OCI-LY1 (cell line): ENCODE measurements around the gene TAS2R60.

ENCODE experiments used
- H2AFZ ChIP-seq: fragments of 200-600 bp; sonication (generic), shearing (Covaris generic); 2 replicates; pipeline ENCODE4 v1.6.0; 2014; ENCODE audit warnings: antibody characterized with exemption, mild to moderate bottlenecking, low read length
- H3F3A ChIP-seq: fragments of 200-600 bp; sonication (generic), shearing (Covaris generic); 2 replicates; pipeline ENCODE4 v1.6.0; 2014; ENCODE audit warnings: mild to moderate bottlenecking, antibody characterized with exemption, low read length, moderate library complexity; ENCODE audit not compliant: insufficient read depth
- H3K27ac ChIP-seq: fragments of 200-600 bp; sonication (generic); 2 replicates; pipeline ENCODE4 v1.5.1; 2014; ENCODE audit warnings: low read length, mixed run types, mild to moderate bottlenecking, low read depth; ENCODE audit not compliant: poor library complexity, severe bottlenecking
- H3K27me3 ChIP-seq: fragments of 200-600 bp; sonication (generic); 2 replicates; pipeline ENCODE4 v1.6.0; 2014; ENCODE audit warnings: antibody characterized with exemption, mild to moderate bottlenecking, low read length, moderate library complexity; ENCODE audit not compliant: insufficient read depth
- H3K36me3 ChIP-seq: fragments of 200-600 bp; sonication (generic); 2 replicates; pipeline ENCODE4 v1.6.1; 2014; ENCODE audit warnings: mild to moderate bottlenecking, antibody characterized with exemption, low read length, moderate library complexity, mixed read lengths; ENCODE audit not compliant: insufficient read depth
- H3K4me1 ChIP-seq: fragments of 200-600 bp; sonication (generic); 2 replicates; pipeline ENCODE4 v1.5.1; 2014; ENCODE audit warnings: mild to moderate bottlenecking, low read length, moderate library complexity; ENCODE audit not compliant: insufficient read depth, severe bottlenecking
- H3K4me2 ChIP-seq: fragments of 200-600 bp; sonication (generic), shearing (Covaris generic); 2 replicates; pipeline ENCODE4 v1.6.1; 2014; ENCODE audit warnings: low read length
- H3K4me3 ChIP-seq: fragments of 200-600 bp; sonication (generic); 2 replicates; pipeline ENCODE4 v1.5.1; 2014; ENCODE audit warnings: low read length, low read depth, mild to moderate bottlenecking, mixed read lengths; ENCODE audit not compliant: poor library complexity, severe bottlenecking
- H3K79me2 ChIP-seq: fragments of 200-600 bp; shearing (Covaris generic); 2 replicates; pipeline ENCODE4 v1.6.1; 2016; ENCODE audit warnings: mixed run types, low read length, mixed read lengths; ENCODE audit not compliant: insufficient read depth
- H3K9ac ChIP-seq: fragments of 200-600 bp; sonication (generic), shearing (Covaris generic); 2 replicates; pipeline ENCODE4 v1.6.1; 2014; ENCODE audit warnings: mild to moderate bottlenecking, low read length, mixed read lengths
- H3K9me2 ChIP-seq: fragments of 200-600 bp; sonication (generic), shearing (Covaris generic); 2 replicates; pipeline ENCODE4 v1.6.1; 2014; ENCODE audit warnings: low read depth, mild to moderate bottlenecking, low read length, mixed read lengths
- H3K9me3 ChIP-seq: fragments of 200-600 bp; shearing (Covaris generic); 2 replicates; pipeline ENCODE4 v1.6.1; 2014; ENCODE audit warnings: low read length, mixed read lengths
- H4K20me1 ChIP-seq: fragments of 200-600 bp; sonication (generic), shearing (Covaris generic); 2 replicates; pipeline ENCODE4 v1.6.0; 2016; ENCODE audit warnings: mild to moderate bottlenecking, low read length; ENCODE audit not compliant: insufficient read depth
- CTCF ChIP-seq: fragments of 200-600 bp; sonication (generic), shearing (Covaris generic); IDR thresholded peaks from 2 replicates; pipeline ENCODE4 v1.5.1; 2017; ENCODE audit warnings: mild to moderate bottlenecking, antibody characterized with exemption, low read length, moderate library complexity, mixed read lengths
- EZH2 ChIP-seq: fragments of 200-600 bp; sonication (generic), shearing (Covaris generic); IDR thresholded peaks from 2 replicates; pipeline ENCODE4 v1.8.0; 2017; ENCODE audit warnings: borderline replicate concordance, mixed run types, mild to moderate bottlenecking, antibody characterized with exemption, low read length, moderate library complexity, mixed read lengths

Gene TAS2R60

GRCh38 chr7:143395187-143396149 lies 47.8 kb upstream of the TAS2R60 start:
- H2AFZ ChIP-seq, result no peak overlapping the region
- no peaks in the 10 kb centered on the region for H3K9me3 ChIP-seq
- TF ChIP-seq EZH2, result no peak
- TF ChIP-seq CTCF, result no peak
- H3K9me2 ChIP-seq, result no peaks in the 10 kb centered on the region
- no peaks in the 10 kb centered on the region for H3K4me1 ChIP-seq
- no peaks in the 10 kb centered on the region for H3K79me2 ChIP-seq
- H3K36me3 ChIP-seq, result no peaks in the 10 kb centered on the region
- no peaks in the 10 kb centered on the region for H3F3A ChIP-seq
- H4K20me1 ChIP-seq, result no peaks in the 10 kb centered on the region
- no peak overlapping the region for H3K4me3 ChIP-seq
- H3K4me2 ChIP-seq, result no peak overlapping the region
- no peak overlapping the region for H3K9ac ChIP-seq
- no peaks in the 10 kb centered on the region for H3K27me3 ChIP-seq
- H3K27ac ChIP-seq, result no peak overlapping the region

DNA sequence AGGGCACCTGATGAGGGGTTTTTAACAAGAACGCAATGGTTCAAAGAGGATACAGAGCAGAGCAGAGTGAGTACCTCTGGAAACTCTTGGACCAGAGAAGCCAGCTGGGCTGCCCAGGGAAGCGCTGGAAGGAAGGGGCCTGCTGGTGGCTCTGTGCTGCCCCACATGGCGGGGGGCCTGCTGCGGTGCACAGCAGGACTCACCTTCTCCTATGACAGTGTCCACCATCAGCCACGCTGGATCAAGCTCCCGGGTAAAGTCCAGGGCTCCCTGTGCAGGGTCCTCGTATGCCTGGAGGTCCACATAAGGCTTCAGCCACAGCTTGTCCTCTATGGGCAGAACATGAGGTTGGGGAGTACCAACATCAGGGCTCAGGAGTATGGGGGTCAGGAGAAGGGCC lies 47.1 kb upstream of the TAS2R60 start:
- no peak overlapping the region for H3K4me3 ChIP-seq
- H2AFZ ChIP-seq, result no peak overlapping the region
- no peak overlapping the region for H3K27ac ChIP-seq
- no peaks in the 10 kb centered on the region for H3K79me2 ChIP-seq
- no peak overlapping the region for H3K9ac ChIP-seq
- TF ChIP-seq EZH2 (no peak), CTCF (no peak)
- no peaks in the 10 kb centered on the region for H3K9me3 ChIP-seq
- no peak overlapping the region for H3K4me2 ChIP-seq
- no peaks in the 10 kb centered on the region for H3K27me3 ChIP-seq
- H3K4me1 ChIP-seq, result no peaks in the 10 kb centered on the region
- no peaks in the 10 kb centered on the region for H3F3A ChIP-seq
- no peaks in the 10 kb centered on the region for H3K36me3 ChIP-seq
- no peaks in the 10 kb centered on the region for H4K20me1 ChIP-seq
- no peaks in the 10 kb centered on the region for H3K9me2 ChIP-seq

DNA sequence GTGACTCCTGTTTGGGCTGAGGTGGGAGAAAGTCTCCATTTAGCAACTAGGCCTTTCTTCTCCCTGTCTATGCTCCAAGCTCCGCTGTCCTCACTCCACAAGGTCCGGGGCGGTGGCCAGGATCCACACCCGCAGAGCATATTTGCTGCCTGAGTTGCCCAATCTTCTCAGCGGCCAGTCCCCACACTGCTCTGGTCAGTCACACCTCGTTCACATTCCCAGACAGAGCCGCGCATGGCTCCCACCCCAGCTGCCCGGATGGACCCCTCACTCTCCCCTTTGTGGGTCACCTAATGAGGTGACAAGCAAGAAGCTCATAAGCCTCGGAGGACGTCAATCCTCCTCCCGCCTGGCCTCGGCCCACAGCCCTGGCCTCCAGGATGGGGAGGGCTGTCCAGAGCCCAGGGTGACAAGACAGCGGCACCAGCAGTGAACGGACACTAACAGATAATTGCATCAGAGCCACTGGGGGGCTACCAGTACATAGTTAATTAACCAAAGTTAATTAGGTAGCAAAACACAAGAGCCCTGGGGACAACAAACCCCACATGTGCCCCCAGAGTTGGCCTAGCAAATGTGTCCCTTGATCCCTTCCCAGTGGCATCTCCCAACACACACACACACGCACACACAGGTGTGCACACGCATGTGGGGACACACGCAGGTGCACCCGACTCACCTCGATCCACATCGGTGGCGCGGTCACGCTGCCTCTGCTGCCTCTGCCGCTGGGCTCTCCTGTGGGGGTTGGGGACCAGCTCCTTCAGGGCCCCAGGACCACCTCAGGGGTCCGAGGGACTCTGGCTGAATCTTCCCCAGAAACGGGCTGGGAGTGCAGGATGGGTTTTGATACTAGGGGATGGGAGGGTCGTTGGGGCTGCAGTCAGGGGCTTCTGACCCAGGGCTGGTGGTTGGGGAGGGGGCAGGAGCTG lies 46.4 kb upstream of the TAS2R60 start:
- H3K9me3 ChIP-seq, result no peaks in the 10 kb centered on the region
- H3K27ac ChIP-seq, result no peak overlapping the region
- H3K4me2 ChIP-seq, result no peak overlapping the region
- no peaks in the 10 kb centered on the region for H3K9me2 ChIP-seq
- no peak overlapping the region for H3K4me3 ChIP-seq
- no peak overlapping the region for H3K9ac ChIP-seq
- TF ChIP-seq CTCF (no peak), EZH2 (no peak)
- no peaks in the 10 kb centered on the region for H3F3A ChIP-seq
- no peaks in the 10 kb centered on the region for H3K4me1 ChIP-seq
- H2AFZ ChIP-seq, result no peak overlapping the region
- no peaks in the 10 kb centered on the region for H3K79me2 ChIP-seq
- no peaks in the 10 kb centered on the region for H4K20me1 ChIP-seq
- no peaks in the 10 kb centered on the region for H3K36me3 ChIP-seq
- no peaks in the 10 kb centered on the region for H3K27me3 ChIP-seq
